Activated T-cell treated with anti-CD3 and anti-CD28 coated beads for 24 hours (primary cell): ENCODE measurements around the gene MAP2K5.

ENCODE experiments used
- DNase-seq: peaks from one replicate; pipeline ENCODE4 v3.0.0-alpha.2; 2020; ENCODE audit warnings: low read depth

Gene MAP2K5

DNA sequence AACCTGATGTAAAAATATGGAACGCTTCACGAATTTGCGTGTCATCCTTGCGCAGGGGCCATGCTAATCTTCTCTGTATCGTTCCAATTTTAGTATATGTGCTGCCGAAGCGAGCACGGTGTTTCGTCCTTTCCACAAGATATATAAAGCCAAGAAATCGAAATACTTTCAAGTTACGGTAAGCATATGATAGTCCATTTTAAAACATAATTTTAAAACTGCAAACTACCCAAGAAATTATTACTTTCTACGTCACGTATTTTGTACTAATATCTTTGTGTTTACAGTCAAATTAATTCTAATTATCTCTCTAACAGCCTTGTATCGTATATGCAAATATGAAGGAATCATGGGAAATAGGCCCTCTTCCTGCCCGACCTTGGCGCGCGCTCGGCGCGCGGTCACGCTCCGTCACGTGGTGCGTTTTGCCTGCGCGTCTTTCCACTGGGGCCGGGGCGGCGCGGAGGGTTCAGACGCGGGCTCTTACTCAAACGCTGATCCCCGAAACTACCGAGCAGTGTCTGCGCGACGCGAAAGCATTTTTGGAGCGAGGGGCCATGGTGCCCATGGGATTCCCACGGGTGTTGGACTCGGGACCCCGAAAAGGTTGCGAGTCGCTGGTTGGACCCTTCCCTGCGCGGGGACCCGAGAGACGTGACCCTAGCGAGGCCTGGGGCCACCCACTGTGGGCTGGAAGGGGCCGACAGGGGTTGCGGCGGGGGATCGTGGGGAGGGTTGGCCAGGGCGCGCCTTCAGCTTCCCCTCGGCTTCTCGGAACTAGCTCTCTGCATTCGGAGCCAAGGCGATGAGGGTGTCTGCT lies 297.6 kb downstream of the MAP2K5 start, which contains the start of gene RNU6-1:
RNU6-1 (minus strand) TSS at position 117 of the 820 bp plus-strand sequence.
- DNase-seq: peak; percentile 93

GRCh38 chr15:67840749-67841512 lies 298.4 kb downstream of the MAP2K5 start:
- no peak for DNase-seq

- DNase-seq: no peak
These were observed 298.9 kb downstream of the MAP2K5 start for GRCh38 chr15:67841513-67841762.

DNA sequence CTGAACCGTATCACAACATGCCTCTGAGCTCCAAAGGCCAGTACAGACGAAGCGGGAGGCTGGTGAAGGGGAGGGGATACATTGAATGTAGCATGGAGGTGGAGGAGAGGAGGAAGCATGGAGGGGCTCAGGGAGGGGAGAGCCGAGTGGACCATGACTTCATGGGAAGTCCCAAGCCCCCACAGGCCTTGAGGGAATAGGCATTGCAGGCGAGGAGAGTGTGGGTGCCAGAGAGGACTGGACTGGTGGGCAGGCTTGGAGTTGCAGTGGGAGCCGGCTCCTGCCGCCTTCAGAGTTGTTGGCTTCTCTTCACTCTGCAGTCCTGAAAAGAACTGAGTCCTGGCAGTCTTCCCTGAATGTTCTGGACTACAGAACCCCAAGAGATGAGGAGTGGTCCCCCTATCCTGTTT lies 300.6 kb downstream of the MAP2K5 start:
- no peak for DNase-seq

GRCh38 chr15:67843571-67844387 lies 301.3 kb downstream of the MAP2K5 start:
- no peak for DNase-seq

DNA sequence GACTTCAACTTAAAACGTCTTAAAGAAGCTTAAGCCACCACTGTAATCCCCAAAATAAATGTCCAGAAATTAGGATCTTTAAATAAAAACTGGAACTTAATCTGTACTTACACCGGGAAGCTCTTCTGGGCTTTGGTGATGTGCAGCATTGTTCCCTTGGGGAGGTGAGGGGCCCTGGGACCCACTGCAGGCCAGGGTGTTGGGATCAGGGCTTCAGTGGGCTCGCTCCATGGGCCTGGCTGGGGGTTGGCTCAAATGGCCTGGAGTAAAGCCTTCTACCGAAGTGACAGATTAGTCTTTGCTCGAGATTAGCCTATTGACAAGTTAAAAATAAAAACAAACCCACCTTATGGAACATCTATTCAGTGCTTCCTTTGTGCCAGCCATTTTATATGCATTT lies 303.5 kb downstream of the MAP2K5 start:
- no peak for DNase-seq

DNA sequence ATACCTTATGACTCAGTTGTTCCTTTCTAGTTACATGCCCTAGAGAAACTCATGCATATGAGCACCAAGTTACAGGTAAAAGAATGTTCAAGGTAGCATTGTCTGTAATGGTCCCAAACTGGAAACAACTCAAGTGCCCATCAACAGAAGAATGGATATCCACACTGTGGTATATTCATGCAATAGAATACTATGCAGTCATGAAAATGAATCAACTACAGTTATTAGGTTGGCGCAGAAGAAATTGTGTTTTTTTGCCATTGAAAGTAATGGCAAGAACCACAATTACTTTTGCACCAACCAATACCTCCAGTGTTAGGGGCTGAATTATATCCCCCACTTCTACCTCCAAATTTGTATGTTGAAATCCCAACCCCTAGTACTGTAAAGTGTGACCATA lies 307.0 kb downstream of the MAP2K5 start:
- DNase-seq: no peak

GRCh38 chr15:67850336-67850735 lies 307.8 kb downstream of the MAP2K5 start:
- DNase-seq: no peak

GRCh38 chr15:67850994-67851571 lies 308.6 kb downstream of the MAP2K5 start:
- no peak for DNase-seq

- no peak for DNase-seq
These were observed 309.9 kb downstream of the MAP2K5 start for GRCh38 chr15:67852418-67852817.

- no peak for DNase-seq
These were observed 311.0 kb downstream of the MAP2K5 start for GRCh38 chr15:67853454-67853853.

DNA sequence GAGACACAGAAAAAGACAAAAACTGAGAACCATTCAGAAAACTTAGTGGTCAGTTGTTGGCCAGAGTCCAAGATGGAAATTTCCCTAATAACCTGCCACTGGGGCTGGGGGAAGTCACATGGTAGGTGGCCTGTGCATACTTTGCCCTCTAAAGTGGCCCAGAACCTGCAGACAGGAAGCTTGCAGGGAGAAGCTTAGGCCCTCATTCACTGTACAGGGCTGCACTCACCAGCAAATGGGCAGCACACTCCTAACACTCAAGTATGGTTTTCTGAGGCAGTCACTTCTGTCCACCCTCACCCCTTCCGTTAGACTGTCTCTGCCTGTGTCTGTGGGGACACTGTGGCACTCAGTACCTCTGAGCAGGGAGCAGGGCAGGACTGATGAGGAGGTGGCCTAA lies 311.9 kb downstream of the MAP2K5 start:
- no peak for DNase-seq

GRCh38 chr15:67855842-67856241 lies 313.3 kb downstream of the MAP2K5 start:
- DNase-seq: no peak
